Ishikawa (cell line): Measurements from ENCODE around the gene PABPN1L.

Experiments
- NFIC ChIP-seq: IDR thresholded peaks from 2 replicates; pipeline ENCODE4 v1.6.1; 2012
- RAD21 ChIP-seq: IDR thresholded peaks from 2 replicates; pipeline ENCODE4 v1.6.1; 2012; ENCODE audit warnings: low read depth
- YY1 ChIP-seq: IDR thresholded peaks from 2 replicates; pipeline ENCODE4 v1.6.1; 2012; ENCODE audit warnings: low read depth
- TF ChIP-seq, protein P1 (sequence below): IDR thresholded peaks from 2 replicates; pipeline ENCODE4 v1.6.1; 2012; ENCODE audit warnings: low read depth, mild to moderate bottlenecking

DNA sequence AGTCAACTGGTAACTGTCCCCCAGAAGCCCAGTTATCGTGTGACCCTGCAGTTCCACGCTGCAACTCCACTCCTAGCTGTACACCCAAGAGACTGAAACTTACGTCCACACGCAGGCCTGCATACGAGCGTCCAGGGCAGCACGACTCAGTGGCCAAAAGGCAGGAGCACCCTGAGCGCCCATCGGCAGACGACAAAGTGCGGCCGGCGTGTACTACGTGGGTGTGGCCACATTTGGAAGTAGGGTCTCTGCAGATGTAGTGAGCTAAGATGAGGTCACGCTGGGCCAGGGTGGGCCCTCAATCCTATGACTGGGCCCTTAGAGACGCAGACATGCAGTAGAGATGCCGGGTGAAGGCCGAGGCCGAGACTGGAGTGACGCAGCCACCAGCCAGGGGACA is 23.2 kb downstream of the PABPN1L start:
- no peak for TF ChIP-seq NFIC
- TF ChIP-seq, protein P1, sequence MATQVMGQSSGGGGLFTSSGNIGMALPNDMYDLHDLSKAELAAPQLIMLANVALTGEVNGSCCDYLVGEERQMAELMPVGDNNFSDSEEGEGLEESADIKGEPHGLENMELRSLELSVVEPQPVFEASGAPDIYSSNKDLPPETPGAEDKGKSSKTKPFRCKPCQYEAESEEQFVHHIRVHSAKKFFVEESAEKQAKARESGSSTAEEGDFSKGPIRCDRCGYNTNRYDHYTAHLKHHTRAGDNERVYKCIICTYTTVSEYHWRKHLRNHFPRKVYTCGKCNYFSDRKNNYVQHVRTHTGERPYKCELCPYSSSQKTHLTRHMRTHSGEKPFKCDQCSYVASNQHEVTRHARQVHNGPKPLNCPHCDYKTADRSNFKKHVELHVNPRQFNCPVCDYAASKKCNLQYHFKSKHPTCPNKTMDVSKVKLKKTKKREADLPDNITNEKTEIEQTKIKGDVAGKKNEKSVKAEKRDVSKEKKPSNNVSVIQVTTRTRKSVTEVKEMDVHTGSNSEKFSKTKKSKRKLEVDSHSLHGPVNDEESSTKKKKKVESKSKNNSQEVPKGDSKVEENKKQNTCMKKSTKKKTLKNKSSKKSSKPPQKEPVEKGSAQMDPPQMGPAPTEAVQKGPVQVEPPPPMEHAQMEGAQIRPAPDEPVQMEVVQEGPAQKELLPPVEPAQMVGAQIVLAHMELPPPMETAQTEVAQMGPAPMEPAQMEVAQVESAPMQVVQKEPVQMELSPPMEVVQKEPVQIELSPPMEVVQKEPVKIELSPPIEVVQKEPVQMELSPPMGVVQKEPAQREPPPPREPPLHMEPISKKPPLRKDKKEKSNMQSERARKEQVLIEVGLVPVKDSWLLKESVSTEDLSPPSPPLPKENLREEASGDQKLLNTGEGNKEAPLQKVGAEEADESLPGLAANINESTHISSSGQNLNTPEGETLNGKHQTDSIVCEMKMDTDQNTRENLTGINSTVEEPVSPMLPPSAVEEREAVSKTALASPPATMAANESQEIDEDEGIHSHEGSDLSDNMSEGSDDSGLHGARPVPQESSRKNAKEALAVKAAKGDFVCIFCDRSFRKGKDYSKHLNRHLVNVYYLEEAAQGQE: no peak
- TF ChIP-seq YY1: no peak
- no peak for TF ChIP-seq RAD21
